ENCODE results near the gene FAS.
A peak's percentile ranks its signal among the peaks of the same experiment; 100 is the strongest.

FAS gene

DNA sequence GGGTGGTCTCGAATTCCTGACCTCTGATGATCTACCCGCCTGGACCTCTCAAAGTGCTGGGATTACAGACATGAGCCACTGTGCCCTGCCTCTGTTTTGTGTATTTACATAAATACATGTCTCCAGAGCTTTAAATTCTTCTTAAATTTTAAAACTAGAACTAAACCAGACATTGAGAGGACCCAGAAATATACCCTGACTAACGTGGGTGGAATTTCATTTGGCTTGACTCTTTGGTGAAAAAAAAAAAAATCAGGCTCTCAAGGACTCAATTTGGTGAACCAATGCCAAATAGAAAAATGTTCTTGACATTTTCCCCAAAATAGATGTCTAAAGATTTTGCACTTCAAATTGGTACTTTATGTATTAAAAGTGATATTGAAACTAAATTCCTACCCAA is 16.6 kb upstream of the FAS start:
- DNase-seq, result no peak

DNA sequence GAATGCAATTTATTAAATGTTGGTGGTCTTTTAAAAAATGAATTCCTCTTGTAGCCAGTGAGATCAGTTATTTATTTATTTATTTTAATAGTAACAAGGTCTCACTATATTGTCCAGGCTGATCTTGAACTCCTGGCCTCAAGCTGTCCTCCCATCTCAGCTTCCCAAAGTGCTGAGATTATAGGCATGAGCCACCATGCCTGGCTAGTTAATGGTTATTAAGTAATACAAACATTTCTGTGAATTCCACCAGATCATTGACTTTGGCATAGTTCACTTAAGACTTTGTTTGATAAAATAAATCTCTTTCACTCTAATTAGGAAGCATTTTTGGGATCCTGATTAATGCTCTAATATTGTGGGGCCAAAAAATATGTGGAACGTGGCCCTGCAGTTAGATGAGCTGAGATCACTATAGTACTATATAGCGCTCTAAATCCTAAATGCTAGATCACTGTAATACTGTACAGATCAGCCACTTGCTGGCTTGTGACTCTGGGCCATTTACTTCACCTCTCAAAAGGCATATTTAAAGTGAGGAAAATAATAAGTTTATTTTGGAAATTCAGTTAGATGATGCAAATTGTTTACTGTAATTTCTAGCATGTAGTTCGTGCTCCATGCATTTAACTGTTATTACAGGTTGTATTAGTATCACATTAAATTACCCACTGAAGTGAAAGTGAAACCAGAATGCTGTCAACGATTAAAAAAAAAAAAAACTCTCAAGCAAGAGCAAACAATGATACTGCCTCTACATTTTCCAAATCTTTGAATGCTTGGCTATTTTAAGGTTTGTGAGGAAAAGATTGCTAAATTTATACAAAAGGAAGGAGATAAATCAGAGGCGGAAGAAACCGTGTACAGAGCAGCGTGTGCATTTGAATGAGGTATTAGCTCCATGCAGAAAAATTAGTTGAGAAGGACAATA is 15.9 kb upstream of the FAS start:
- DNase-seq, result no peak

DNA sequence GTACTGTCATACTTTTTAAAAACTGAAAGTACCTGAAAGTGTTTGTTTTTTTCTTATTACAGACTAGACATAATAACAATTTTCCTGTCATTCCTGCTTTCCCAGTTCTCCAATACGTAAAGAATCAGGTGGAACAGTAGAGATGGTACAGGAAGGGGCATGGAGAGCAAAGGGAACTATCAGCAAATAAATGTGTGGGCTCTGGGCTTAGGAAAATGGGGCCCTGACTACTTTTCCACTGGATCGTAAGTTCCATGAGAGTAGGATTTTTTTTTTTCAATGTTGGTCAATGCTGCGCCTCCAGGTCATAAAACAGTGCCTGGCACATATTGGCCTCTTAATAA is 15.2 kb upstream of the FAS start:
- DNase-seq, result peak in 1 of 2 experiments; percentile 1

DNA sequence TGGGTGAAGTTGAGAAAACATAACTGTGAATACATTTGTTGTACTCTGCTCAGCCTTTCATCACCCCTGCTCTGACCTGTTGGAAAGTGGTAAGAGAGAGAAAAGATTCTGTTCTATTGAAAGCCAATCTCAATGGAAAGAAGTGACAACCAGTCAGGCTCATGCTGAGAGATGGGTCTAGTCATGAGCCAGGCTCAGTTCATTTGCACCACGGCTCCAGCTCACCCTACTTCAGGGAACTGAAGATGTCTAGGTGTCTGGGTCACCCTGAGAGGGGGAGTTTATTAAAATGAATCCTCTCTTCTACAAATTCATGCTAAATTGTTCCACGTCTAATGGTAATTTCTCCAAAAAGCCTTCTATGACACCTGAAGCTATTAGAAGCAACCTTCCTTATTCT is 12.1 kb upstream of the FAS start:
- no peak for DNase-seq

DNA sequence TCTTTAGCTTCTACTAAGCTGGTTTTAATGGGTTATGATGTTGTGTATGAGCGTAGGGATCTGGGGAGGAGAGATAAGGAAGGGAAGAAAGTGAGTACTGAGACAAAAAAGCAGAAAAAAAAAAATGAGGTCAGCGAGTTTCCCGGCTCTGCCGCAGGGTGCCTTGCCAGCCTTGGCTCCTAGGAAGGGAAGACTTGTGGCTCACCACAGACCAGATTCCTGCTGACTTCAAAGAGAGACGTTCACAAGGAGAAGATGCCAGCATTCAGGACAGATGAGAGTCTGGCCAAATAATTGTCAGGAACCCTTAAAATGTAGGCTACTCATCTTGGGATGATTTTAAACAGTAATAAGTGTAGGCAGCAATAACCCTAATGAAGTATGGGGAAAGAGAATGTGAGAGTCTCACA is 11.4 kb upstream of the FAS start:
- DNase-seq, result no peak

DNA sequence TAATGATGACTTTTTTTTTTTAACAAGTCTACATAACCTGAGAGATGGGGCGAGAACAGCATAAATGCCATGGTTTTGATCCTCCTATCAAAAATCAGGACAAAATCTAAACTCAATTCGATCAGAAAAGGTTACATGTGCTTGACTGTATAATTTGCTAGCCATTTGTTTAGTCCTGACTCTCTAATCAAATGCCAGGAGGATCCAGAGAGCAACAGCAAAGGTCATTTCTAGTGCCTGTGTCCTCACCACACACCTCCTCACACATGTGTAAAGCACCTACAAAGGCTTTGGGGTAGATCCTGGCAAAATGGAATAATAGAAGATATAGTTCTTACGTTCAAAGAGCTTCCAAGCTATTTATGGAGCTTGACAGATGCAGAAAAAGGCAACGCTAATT is 11.0 kb upstream of the FAS start:
- no peak for DNase-seq

DNA sequence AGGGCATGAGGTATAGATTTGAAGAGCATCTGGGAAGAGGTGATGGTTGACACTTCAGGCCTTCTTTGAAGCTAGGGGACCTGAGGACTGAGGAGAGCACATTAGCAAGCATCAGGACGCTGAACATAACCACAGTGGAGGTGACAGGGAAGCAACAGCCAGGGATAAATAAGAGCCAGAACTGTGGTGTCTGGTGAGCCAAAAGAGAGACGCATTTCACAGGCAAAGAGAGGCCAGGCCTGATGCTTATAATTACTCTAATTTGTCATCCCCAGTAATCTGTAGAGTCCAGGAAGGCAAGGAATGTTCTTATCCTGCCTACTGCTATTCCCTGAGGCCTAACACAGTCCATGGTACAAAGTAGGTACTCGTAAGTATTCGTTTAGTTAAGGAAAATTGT is 10.4 kb upstream of the FAS start:
- DNase-seq, result no peak

DNA sequence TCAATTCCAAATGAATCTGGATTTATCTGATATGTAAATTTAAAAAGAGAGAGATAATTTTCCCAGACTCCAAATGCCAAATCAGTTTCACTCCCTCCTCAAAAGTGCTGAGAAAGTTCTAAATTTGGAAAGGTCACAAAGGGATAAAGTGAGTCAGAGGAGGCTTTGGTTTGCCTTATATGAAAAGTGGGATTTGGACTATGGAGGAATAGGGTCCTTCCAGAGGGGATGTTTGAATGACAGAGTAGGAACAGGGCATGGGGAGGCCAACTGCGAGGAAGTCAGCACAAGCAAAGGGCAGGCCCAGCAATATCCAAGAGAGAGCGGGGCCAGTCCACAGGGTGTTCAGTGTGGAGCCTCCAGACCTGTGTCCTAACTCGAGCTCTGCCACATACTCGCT is 9.8 kb upstream of the FAS start:
- no peak for DNase-seq

DNA sequence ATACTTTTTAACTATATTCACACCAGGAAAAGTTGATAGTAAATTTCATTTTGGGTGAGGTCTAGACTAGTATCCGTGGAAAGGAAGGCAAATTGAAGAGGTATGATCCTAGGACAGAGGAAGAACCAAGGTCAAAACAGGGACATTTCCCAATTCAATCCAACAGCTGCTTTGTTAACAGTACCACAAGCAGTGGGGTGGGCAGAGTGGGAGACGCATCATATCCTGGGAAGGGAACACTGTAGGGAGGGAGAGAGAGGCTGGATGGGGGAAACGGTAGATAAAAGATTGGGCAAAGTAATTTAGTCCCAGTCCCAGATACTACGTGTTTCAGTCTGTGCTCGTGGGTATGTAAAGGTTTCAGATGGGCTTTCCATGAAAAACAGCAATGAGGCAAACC is 9.2 kb upstream of the FAS start:
- no peak for DNase-seq

DNA sequence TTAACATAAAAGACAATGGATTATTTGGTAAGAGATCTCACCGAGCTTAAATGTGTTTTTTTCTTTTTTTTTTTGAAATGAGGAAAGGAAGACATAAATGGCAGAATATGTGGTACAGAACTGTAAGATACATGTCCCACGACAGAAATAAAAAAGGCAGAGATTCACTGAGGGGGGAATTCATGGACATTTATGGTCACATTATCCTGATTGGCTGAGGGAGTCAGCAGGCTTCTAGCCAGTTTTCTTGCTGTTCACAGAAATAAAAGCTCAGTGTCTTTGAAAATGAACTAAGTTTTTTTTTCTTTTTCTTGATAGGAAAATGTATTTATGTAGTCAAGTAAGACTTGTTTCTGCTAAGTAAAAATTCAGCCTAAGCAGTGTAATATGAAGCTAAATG is 8.2 kb upstream of the FAS start:
- DNase-seq, result no peak

DNA sequence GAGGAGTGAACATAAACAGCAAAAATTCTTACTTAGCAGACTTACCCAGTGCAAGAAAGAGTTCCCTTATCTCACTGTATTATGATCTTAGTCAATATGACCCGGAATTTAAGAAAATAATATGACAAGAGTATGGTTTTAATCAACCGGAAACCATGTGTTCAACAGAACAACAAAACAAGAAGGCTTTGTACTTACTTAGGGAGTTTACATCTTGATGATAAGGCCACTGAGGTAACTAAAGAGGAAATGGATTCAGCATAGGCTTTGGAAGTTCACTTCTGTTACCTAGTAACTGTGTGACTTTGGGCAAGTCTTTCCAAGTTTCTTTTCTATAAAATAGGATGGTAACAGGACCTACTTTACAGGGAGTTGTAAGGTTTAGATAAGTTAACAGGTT is 7.4 kb upstream of the FAS start:
- DNase-seq, result no peak

DNA sequence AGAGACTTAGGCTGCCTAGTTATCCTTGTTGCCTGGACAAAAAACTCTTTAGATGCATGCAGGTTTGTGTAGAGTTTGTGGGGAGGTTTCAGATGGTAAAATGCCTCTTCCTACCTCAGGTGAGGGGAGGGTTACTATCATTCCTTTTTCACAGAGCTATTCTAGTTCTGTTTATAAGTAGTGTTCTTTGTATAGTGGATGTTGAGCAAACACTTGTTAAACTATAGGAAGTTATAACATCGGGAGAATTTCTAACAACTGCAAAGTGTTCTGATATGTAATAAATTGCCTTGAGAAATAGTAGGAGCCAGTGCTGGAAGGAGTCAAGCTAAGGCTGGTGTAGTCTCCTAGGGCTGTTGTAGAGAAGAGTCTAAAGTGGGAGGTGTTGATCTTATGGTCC is 6.7 kb upstream of the FAS start:
- no peak for DNase-seq

DNA sequence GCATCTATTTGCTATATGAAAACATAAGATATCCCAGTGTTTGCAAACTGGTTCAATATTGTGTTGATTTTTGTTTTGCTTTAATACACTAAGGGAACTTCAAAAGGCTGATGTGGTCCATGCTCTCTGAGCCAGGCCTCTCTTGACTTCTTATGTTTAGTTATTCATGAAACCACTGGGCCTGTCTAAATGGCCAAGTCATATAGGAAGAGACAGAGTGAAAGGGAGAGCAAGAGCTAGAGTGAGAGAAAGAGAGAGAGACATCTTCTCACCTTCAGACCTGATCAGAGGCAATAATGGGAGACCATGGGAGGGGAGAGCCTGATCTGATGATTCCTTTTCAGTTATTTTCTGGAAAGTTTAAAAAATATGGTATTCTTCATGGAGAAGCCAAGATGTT is 6.1 kb upstream of the FAS start:
- DNase-seq, result no peak

DNA sequence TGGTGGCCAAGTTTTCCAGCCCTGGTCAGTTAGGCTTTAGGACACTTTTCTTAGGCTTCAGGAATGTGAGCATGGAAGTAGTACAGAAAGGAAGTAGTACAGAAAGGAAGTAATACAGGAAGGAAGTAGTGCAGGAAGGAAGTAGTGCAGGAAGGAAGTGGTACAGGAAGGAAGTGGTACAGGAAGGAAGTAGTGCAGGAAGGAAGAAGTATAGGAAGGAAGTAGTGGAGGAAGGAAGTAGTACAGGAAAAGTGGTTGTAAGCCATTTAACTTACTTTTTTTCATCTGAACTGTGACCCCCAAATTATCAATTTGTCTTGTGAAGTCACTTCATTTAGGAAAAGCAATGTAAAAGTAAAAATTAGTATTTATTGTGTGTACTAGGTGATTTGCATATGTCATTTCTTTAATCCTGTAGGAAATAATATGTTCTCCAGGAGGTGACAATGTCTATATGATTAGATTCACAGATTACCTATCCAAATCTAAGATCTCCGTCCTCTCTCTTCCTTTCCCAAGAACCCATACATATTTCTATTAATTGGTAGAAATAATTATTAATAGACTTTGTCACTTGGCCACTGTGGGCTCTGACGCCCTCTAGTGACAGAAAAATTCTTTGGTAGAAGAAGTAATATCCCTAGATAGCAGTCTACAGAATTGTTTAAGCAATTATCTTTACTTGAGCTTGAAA is 3.9 kb upstream of the FAS start:
- DNase-seq, result peak in 1 of 2 experiments; percentile 20

DNA sequence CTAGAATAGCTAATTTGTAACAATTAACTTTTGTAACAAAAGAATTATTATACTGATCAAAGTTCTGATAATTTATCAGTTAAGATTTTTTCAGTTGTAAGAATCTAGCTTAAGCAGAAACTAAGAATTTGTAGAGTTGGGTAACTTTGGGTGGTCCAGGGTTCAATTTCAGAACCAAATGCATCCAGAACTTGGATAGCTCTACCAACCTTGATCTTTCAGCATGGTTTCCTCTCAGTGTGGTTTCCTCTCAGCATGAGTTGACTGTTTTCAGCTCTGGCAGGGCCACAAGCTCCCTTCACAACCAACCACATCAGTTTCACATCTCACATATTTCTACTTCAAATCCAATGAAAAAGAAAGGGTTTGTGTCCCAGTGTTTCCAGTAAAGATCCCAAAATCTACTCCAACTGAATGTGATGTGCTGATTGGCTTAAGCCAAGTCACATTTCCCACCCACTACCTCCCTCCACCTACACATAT is 3.3 kb upstream of the FAS start:
- DNase-seq, result no peak

DNA sequence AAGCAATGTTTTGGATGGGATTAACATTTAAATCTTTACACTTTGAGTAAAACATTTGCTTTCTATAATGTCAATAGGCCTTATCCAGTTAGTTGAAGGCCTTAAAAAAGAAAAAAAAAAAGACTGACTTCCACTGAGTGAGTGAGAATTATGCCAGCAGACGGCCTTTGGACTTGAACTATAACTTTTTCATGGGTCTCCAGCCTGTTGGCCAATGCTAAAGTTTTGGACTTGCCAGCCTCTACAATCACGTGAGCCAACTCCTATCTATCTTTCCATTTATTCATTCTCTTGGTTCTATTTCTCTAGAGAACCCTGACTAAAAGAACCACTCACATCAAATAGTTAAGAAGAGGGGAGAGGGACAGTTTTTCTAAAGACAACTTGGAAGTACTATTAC is 2.8 kb upstream of the FAS start:
- DNase-seq, result no peak

DNA sequence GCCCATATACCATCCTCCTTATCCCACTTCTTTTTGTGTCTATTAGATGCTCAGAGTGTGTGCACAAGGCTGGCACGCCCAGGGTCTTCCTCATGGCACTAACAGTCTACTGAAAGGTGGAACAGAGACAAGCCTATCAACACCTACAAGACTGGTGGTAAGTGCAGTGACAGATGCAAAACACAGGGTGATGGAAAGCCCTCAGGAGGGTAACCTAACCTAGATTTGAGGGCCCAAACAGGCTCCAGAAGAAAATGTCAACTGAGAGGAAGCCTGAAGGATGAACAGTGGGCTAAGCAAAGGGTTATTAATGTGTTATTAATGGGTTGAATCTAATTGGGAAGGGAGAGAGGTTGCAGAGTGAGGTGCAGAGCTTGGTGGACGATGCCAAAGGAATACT is 1.2 kb upstream of the FAS start:
- DNase-seq, result no peak

DNA sequence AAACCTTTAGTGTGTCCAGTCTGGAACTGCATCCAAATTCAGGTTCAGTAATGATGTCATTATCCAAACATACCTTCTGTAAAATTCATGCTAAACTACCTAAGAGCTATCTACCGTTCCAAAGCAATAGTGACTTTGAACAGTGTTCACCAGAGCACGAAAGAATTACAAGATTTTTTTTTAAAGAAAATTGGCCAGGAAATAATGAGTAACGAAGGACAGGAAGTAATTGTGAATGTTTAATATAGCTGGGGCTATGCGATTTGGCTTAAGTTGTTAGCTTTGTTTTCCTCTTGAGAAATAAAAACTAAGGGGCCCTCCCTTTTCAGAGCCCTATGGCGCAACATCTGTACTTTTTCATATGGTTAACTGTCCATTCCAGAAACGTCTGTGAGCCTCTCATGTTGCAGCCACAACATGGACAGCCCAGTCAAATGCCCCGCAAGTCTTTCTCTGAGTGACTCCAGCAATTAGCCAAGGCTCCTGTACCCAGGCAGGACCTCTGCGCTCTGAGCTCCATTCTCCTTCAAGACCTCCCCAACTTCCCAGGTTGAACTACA is 694 bp upstream of the FAS start:
- no peak for DNase-seq

DNA sequence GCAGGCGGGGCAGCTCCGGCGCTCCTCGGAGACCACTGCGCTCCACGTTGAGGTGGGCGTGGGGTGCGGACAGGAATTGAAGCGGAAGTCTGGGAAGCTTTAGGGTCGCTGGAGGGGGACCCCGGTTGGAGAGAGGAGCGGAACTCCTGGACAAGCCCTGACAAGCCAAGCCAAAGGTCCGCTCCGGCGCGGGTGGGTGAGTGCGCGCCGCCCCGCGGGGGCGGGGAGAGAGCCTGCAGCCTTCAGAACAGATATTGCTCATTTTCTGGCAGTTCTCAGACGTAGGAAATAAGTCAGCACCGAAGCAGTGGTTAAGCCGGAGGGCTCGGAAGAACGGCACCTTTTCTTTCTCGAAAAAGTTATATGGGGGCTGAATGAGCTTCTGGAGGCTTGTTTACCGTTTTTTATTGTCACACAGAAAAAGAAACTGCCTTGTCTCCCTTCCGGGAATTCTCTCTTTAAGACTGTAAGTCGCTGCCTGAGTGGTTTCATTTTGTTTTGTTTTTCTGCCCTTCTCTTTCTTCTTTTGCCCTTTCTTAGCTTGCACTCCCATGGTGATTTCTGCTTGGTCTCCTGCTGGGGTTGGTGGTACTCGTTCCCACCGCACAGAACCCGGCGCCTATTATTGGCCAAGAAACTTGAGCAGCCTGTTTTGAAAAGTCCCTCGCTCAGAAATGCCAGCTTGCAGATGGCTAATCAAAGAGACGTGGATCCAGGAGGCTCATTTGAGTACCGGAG is 732 bp downstream of the FAS start:
- no peak for DNase-seq

DNA sequence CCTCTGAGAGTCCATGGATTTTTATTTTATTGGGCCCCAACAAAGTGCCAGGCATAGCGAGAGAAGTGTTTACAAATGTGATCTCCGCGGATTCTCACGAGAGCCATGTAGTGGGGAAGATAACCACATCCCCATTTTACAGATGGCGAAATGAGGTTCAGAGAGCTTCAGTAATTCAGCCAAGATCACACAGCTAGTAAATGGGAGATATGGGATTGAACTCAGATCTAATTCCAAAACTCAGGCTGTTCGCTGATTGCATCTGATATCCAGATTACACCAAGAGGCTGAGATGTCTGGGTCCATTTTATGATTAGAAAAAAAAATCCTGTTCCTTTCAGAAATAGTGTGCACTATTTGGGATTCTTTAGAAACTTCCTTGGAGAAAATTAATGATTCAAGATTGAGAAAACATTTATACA is 1.3 kb downstream of the FAS start:
- peak in 1 of 2 experiments; percentile 19 for DNase-seq

DNA sequence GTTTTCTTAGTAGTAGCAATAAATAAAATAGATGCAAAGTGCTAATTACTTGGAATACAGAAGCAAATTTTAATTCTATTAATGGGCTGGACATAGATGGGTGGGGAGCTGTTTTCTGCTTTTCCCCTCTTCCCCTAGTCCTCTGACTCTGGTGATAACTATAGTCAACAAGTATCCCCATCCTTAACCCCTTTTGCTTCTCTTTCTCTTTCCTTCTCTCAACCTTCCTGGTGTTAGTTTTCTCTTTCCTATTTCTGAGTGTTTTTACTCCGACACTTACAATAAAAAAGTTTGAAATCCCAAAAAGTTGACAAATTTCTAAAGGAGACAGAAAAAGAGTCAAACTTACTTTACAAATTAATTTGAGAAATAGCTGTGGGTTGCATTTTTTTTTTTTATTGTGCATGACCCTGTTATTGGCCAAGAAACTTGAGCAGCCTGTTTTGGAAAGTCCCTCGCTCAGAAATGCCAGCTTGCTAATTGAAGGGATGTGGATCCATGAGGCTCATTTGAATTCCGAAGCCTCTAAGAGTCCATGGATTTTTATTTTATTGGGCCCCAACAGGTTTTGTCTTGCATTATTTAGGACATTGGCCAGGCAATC is 2.4 kb downstream of the FAS start:
- DNase-seq, result no peak

DNA sequence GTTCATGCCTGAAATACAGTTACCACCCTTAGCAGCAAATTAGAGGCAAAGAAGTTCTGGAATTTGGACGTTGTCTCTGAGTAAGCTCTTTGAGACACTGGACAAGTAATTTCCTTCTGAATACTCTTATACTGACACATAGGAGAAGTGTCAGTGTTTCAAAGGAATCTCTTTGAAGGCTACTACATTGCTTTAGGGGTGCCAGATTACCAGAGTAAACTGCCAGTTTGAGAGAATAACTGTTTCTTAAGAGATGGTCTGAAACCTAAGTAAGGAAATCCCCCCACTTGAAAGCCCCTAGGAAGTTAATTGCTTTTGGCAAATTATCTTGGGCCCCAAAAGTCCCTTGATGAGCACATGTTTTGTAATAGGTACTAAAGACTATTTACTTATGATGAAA is 3.4 kb downstream of the FAS start:
- no peak for DNase-seq
